HepG2 (cell line): Measurements from ENCODE around the gene ATP10A. TPM values are rescaled to one million over a fixed set of nuclear protein-coding genes. Genes with fewer than 3 reads are reported as not detected.

Source experiments
- ATAC-seq: fragments of 200-7000 bp; cut with Tn5 transposase; 3 replicates; pipeline ENCODE4 v1.9.1; 2020; ENCODE audit warnings: mild to moderate bottlenecking, moderate library complexity
- BruUV-seq: library from RNA; stranded (reverse); fragments of 400-500 nt; replicated peaks from 2 replicates; lab custom pipeline; 2021; lab: Mats Ljungman, UMichigan
- CTCF ChIA-PET: fragments of 300-600 bp; formaldehyde crosslinking; extraction: SDS; loops from one replicate; lab custom pipeline; 2021; ENCODE audit warnings: low total read pairs, inconsistent platforms, low intra/inter-chr PET ratio; lab: Yijun Ruan, JAX
- POLR2A ChIA-PET: fragments of 350-600 bp; sonication (Branson Sonifier 250); formaldehyde crosslinking; loops from one replicate; lab custom pipeline; 2020; ENCODE audit warnings: antibody characterized with exemption, inconsistent platforms; lab: Yijun Ruan, JAX
- DNase-seq: peaks from one replicate; pipeline ENCODE4 v3.0.0-alpha.2; 2015; ENCODE audit warnings: low spot score
- FAIRE-seq: peaks from 3 replicates; lab custom pipeline; 2011; peaks lifted over from hg19 to GRCh38; lab: Jason Lieb, UNC
- H2AFZ ChIP-seq: one replicate; pipeline ENCODE4 v1.6.1; 2011; ENCODE audit warnings: low read length, inconsistent platforms
- H3K27ac ChIP-seq: fragments of 300-600 bp; 3 replicates; pipeline ENCODE4 v1.8.0; 2011; ENCODE audit warnings: mixed run types, mild to moderate bottlenecking, mixed read lengths, low read length, inconsistent platforms; ENCODE audit not compliant: insufficient read depth; ENCODE audit errors: extremely low read length
- H3K27me3 ChIP-seq, 2 experiments: fragments of 200-600 bp in 1 of 2; 2 replicates in 1 of 2; 3 replicates in 1 of 2; pipeline versions ENCODE4 v1.6.0 to v1.8.0; 2011; ENCODE audit warnings: low read length in 2 of 2, mild to moderate bottlenecking in 2 of 2, moderate library complexity in 2 of 2, inconsistent platforms in 1 of 2; ENCODE audit not compliant: insufficient read depth in 2 of 2, control insufficient read depth in 1 of 2
- H3K36me3 ChIP-seq, 2 experiments: fragments of 200-600 bp in 1 of 2; replicated peaks in 1 of 2; 2 replicates in 1 of 2; 3 replicates in 1 of 2; pipeline versions ENCODE4 v1.5.1 to v1.8.0; 2011; ENCODE audit warnings: low read length in 2 of 2, inconsistent platforms in 1 of 2; ENCODE audit not compliant: insufficient read depth in 2 of 2, control insufficient read depth in 1 of 2
- H3K4me1 ChIP-seq: 2 replicates; pipeline ENCODE4 v1.5.1; 2012; ENCODE audit warnings: low read length, inconsistent platforms; ENCODE audit not compliant: insufficient read depth
- H3K4me2 ChIP-seq: 2 replicates; pipeline ENCODE4 v1.6.0; 2011; ENCODE audit warnings: low read depth, low read length, inconsistent platforms
- H3K4me3 ChIP-seq, 3 experiments: fragments of 200-600 bp in 1 of 3; sonication (generic), shearing (Covaris generic) in 1 of 3; replicated peaks in 1 of 3; 2 replicates each; pipeline ENCODE4 v1.5.1; 2011 to 2016; ENCODE audit warnings: low read length in 3 of 3, inconsistent platforms in 2 of 3, low read depth in 2 of 3, mild to moderate bottlenecking in 2 of 3, control low read depth in 1 of 3, mixed read lengths in 1 of 3; ENCODE audit not compliant: insufficient read depth in 1 of 3
- H3K79me2 ChIP-seq: one replicate; pipeline ENCODE4 v1.6.1; 2011; ENCODE audit warnings: low read length, inconsistent platforms; ENCODE audit not compliant: insufficient read depth
- H3K9ac ChIP-seq: 2 replicates; pipeline ENCODE4 v1.6.0; 2011; ENCODE audit warnings: mild to moderate bottlenecking, low read depth, low read length, inconsistent platforms; ENCODE audit not compliant: insufficient read depth
- H3K9me3 ChIP-seq: 2 replicates; pipeline ENCODE4 v1.5.1; 2012; ENCODE audit warnings: mild to moderate bottlenecking, low read length
- H4K20me1 ChIP-seq: 2 replicates; pipeline ENCODE4 v1.6.0; 2011; ENCODE audit warnings: inconsistent platforms, mild to moderate bottlenecking, low read length, moderate library complexity; ENCODE audit not compliant: insufficient read depth
- CTCF ChIP-seq: sonication (generic); formaldehyde crosslinking; IDR thresholded peaks from 2 replicates; pipeline ENCODE4 v1.5.0; 2020; ENCODE audit warnings: mild to moderate bottlenecking, missing genetic modification reagents, moderate library complexity
- HNRNPLL ChIP-seq: fragments of 200-400 bp; formaldehyde crosslinking; IDR thresholded peaks from 2 replicates; pipeline ENCODE4 v1.6.1; 2017; ENCODE audit warnings: mild to moderate bottlenecking, low read depth, low read length; ENCODE audit not compliant: poor library complexity, severe bottlenecking
- IRF2 ChIP-seq: IDR thresholded peaks from 2 replicates; pipeline ENCODE4 v1.6.1; 2018; ENCODE audit warnings: missing genetic modification reagents, missing compliant biosample characterization
- IRX3 ChIP-seq: sonication (generic); formaldehyde crosslinking; IDR thresholded peaks from 2 replicates; pipeline ENCODE4 v1.8.1; 2023; ENCODE audit warnings: mild to moderate bottlenecking, low read depth, missing genetic modification reagents, borderline replicate concordance
- KAT7 ChIP-seq: IDR thresholded peaks from 2 replicates; pipeline ENCODE4 v1.6.1; 2018; ENCODE audit warnings: borderline replicate concordance, missing compliant biosample characterization
- RAD21 ChIP-seq: fragments of 450-650 bp; formaldehyde crosslinking; IDR thresholded peaks from 2 replicates; pipeline ENCODE4 v1.5.0; 2020; ENCODE audit warnings: mild to moderate bottlenecking
- SIN3B ChIP-seq: fragments of 150-350 bp; IDR thresholded peaks from 2 replicates; pipeline ENCODE4 v1.6.1; 2014; ENCODE audit warnings: low read length
- SMARCE1 ChIP-seq: fragments of 450-650 bp; IDR thresholded peaks from 2 replicates; pipeline ENCODE4 v1.6.1; 2017; ENCODE audit warnings: borderline replicate concordance
- SSRP1 ChIP-seq: IDR thresholded peaks from 2 replicates; pipeline ENCODE4 v1.6.1; 2016; ENCODE audit warnings: control low read depth
- STAG1 ChIP-seq: sonication (generic); formaldehyde crosslinking; IDR thresholded peaks from 2 replicates; pipeline ENCODE4 v1.4.0; 2020; ENCODE audit warnings: missing genetic modification reagents
- SYNCRIP ChIP-seq: fragments of 200-400 bp; formaldehyde crosslinking; IDR thresholded peaks from 2 replicates; pipeline ENCODE4 v1.6.1; 2018; ENCODE audit warnings: mild to moderate bottlenecking, low read depth, low read length; ENCODE audit not compliant: insufficient read depth
- XRCC5 ChIP-seq: fragments of 200-400 bp; formaldehyde crosslinking; optimal IDR thresholded peaks from 2 replicates; pipeline ENCODE3; 2017; ENCODE audit warnings: mild to moderate bottlenecking, low read length
- YEATS2 ChIP-seq: sonication (generic); formaldehyde crosslinking; IDR thresholded peaks from 2 replicates; pipeline ENCODE4 v1.4.0; 2020; ENCODE audit warnings: missing genetic modification reagents, borderline replicate concordance
- ZNF251 ChIP-seq: sonication (generic); formaldehyde crosslinking; IDR thresholded peaks from 2 replicates; pipeline ENCODE4 v1.9.0; 2021; ENCODE audit warnings: mild to moderate bottlenecking, missing genetic modification reagents
- ZNF530 ChIP-seq: sonication (generic); formaldehyde crosslinking; IDR thresholded peaks from 2 replicates; pipeline ENCODE4 v1.5.0; 2020; ENCODE audit warnings: low read depth, mild to moderate bottlenecking, missing genetic modification reagents
- ZNF598 ChIP-seq: sonication (generic); formaldehyde crosslinking; IDR thresholded peaks from 2 replicates; pipeline ENCODE4 v1.5.1; 2020; ENCODE audit warnings: mild to moderate bottlenecking, missing genetic modification reagents, borderline replicate concordance
- WGBS: methylation state at CpG from one replicate; pipeline ENCODE4 v1.1.6; 2017; ENCODE audit warnings: low lambda C conversion rate; 5-methylcytosine and 5-hydroxymethylcytosine counted together
- in situ Hi-C: cut with HindIII; loops from 2 replicates; pipeline ENCODE4 v1.10.0; 2017; ENCODE audit warnings: low pct_unique_long_range_greater_than_20kb; ENCODE audit not compliant: extremely low pct_ligation_motif_present
- intact Hi-C: fragments of 100-400 bp; cut with micrococcal nuclease; formaldehyde crosslinking; loops from one replicate; pipeline ENCODE4 v1.10.0; 2022; ENCODE audit not compliant: unreplicated experiment
- polyA plus RNA-seq, 8 experiments: library from polyadenylated mRNA; depleted of rRNA in 3 of 8; stranded (reverse) in 7 of 8; unstranded in 1 of 8; fragments of >200 nt; fragmentation: Illumina TruSeq in 4 of 8; extraction: Trizol in 4 of 8; gene quantifications; 2 replicates each; pipeline versions ENCODE4 v1.2.1 to v1.2.3, GENCODE V29; 2011 to 2016; ENCODE audit warnings: low read depth in 4 of 8, missing spikeins in 1 of 8, mixed read lengths in 1 of 8; ENCODE audit not compliant: insufficient read depth in 1 of 8
- total RNA-seq, 5 experiments: library from RNA; depleted of rRNA; stranded (reverse); fragments of >200 nt; fragmentation: Illumina TruSeq; extraction: Trizol; gene quantifications; 2 replicates each; pipeline ENCODE4 v1.2.3, GENCODE V29; 2016; ENCODE audit warnings: low read depth in 1 of 5

The ATP10A gene
- total and polyA plus RNA-seq, 2 of the 13 experiments (the other 11 are each of a cell fraction or from before 2014, with no cell fraction given), result 0.58 to 4.2 TPM

DNA sequence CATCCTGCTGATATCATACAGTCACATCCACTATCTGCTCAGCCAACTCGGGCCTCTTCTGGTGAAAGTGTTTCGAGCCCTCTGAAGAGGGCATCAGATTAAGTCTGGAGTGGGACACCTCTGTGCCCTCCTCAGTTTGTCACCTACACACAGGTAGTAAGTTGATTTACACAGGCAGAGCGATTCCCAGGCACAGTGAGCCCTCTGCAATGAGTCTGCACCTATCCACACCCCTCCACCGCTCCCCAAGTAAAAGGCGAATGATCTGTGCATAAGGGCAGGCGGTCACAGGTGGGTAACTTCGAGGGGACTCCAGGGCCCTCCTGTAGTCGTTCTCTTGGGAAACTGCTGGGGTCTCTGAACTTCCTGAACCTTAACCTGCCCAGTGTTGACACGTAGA is 152.0 kb downstream of the ATP10A start:
- 0 out of 5 replicates have a peak, but pooled peaks cover 0 to 3% of the 10 kb centered on the region in 2 experiments for H3K27me3 ChIP-seq
- ATAC-seq (no peak), FAIRE-seq (no peak)
- no peaks in the 10 kb centered on the region for H3K36me3 ChIP-seq
- TF ChIP-seq SMARCE1, result no peak
- no peak for TF ChIP-seq IRX3 (CRISPR knock-in tag)
- no peak for TF ChIP-seq ZNF251 (CRISPR knock-in tag)
- TF ChIP-seq ZNF530 (CRISPR knock-in tag), result no peak
- TF ChIP-seq SIN3B, result no peak
- TF ChIP-seq IRF2 (CRISPR knock-in tag), result no peak
- no peak for TF ChIP-seq ZNF598 (CRISPR knock-in tag)
- no peak for TF ChIP-seq HNRNPLL
- TF ChIP-seq YEATS2 (CRISPR knock-in tag), result no peak
- TF ChIP-seq, all 625 proteins: peak for 0
- DNase-seq, result no peak
- Histone ChIP-seq H3K9me3 (no peaks in the 10 kb centered on the region), H3K4me3 (no peak overlapping the region), H3K27ac (no peak overlapping the region), H3K79me2 (no peaks in the 10 kb centered on the region), H4K20me1 (no peaks in the 10 kb centered on the region), H2AFZ (no peak overlapping the region), H3K4me2 (no peak overlapping the region), H3K4me1 (no peaks in the 10 kb centered on the region), H3K9ac (no peak overlapping the region)
- ChIA-PET POLR2A (no interaction called here), CTCF (no interaction called here)
- BruUV-seq, result no TSS peak
- WGBS, result 22% methylated on average over 4 of the region's 9 CpGs
- in situ Hi-C loops, result loop anchor here (10.0 kb wide), 1 partner anchor 196 kb away; no protein-coding TSS in a partner anchor
- intact Hi-C loops, result no loop called here

DNA sequence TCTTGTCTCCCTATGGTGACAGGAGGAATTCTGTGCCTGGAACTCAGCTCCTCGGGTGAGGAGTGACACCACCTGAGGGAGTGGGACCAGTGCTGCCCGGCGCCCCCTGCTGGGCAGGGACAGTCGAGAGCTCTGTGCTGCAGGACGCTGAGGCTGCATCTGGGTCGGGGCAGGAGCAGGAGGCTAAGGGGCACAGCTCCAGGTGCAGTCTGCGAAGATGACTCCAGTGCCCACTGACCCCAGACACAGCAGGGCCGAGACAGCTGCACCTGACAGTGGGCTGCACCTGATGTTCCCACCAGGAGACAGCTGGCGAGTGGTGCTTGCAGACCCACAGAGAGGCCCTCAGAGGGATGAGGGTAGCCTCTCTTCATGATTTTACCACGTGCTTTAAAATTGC is 152.9 kb downstream of the ATP10A start:
- Histone ChIP-seq H2AFZ (no peak overlapping the region), H4K20me1 (no peaks in the 10 kb centered on the region), H3K27me3 (no peaks in the 10 kb centered on the region), H3K27ac (no peak overlapping the region), H3K79me2 (no peaks in the 10 kb centered on the region), H3K4me3 (no peak overlapping the region), H3K9me3 (no peaks in the 10 kb centered on the region), H3K4me1 (no peaks in the 10 kb centered on the region), H3K36me3 (no peaks in the 10 kb centered on the region), H3K4me2 (no peak overlapping the region), H3K9ac (no peak overlapping the region)
- BruUV-seq, result no TSS peak
- ATAC-seq, result peak; percentile 97
- DNase-seq, result peak; percentile 18
- peak; percentile 64 for TF ChIP-seq STAG1 (CRISPR knock-in tag)
- peak; percentile 86 for TF ChIP-seq CTCF
- peak; percentile 60 for TF ChIP-seq RAD21 (CRISPR knock-in tag)
- TF ChIP-seq KAT7 (CRISPR knock-in tag), result no peak
- TF ChIP-seq SSRP1 (CRISPR knock-in tag), result no peak
- peak; percentile 57 for TF ChIP-seq XRCC5
- no peak for TF ChIP-seq SYNCRIP
- 19% methylated on average over 3 of the region's 10 CpGs for WGBS
- ChIA-PET POLR2A (no interaction called here), CTCF (interaction anchor here (1.3 kb wide), 1 partner anchor 202 kb away, joined by 4 read pairs; no protein-coding TSS in a partner anchor)
- no peak for FAIRE-seq
- in situ Hi-C loops, result loop anchor here (10.0 kb wide), 1 partner anchor 195 kb away; no protein-coding TSS in a partner anchor
- intact Hi-C loops, result no loop called here
